Measurements from ENCODE around the gene TRAF7. TPM values are rescaled to one million over a fixed set of nuclear protein-coding genes. Genes with fewer than 3 reads are reported as not detected.

The TRAF7 gene
- total RNA-seq, 1 experiment from 2014 or later = 199 TPM

GRCh38 chr16:2143878-2144485, 11.6 kb upstream of the TRAF7 start:
- POLR2A ChIA-PET (ENCODE audit: unreplicated experiment) = interaction anchor here (0.7 kb wide), 1 partner anchor 453 kb away, joined by 6 read pairs; no protein-coding TSS in a partner anchor
- intact Hi-C loops (cut with micrococcal nuclease; ENCODE audit: unreplicated experiment) = loop anchor here (5.0 to 10.0 kb wide), 2 partner anchors 162 to 279 kb away; partner anchors contain the start of genes GFER and NOXO1
- BruUV-seq (replicated peaks) = no TSS peak

GRCh38 chr16:2145843-2146242, 9.7 kb upstream of the TRAF7 start:
- no peak overlapping the region for H3K27ac ChIP-seq
- H3F3A ChIP-seq (ENCODE audit: insufficient read depth, low read depth) = peaks cover 33% of the 10 kb centered on the region
- no peaks in the 10 kb centered on the region for H3K36me3 ChIP-seq (ENCODE audit: low read depth)
- H4K20me1 ChIP-seq (ENCODE audit: insufficient read depth) = peaks cover 12% of the 10 kb centered on the region
- POLR2A ChIA-PET (ENCODE audit: unreplicated experiment) = interaction anchor here (1.0 kb wide), 1 partner anchor 537 kb away, joined by 4 read pairs; the partner anchor contains the start of gene KCTD5
- no peak for DNase-seq
- no peak overlapping the region for H3K4me3 ChIP-seq
- no peak for TF ChIP-seq CTCF (conservative IDR thresholded peaks at IDR 0.05)
- no peak for TF ChIP-seq EZH2 (IDR thresholded peaks at IDR 0.05; ENCODE audit: low read depth)
- intact Hi-C loops (cut with micrococcal nuclease; ENCODE audit: unreplicated experiment) = loop anchor here (5.0 to 10.0 kb wide), 2 partner anchors 54 to 281 kb away; no protein-coding TSS in a partner anchor
- no peaks in the 10 kb centered on the region for H3K9me3 ChIP-seq (ENCODE audit: insufficient read depth, low read depth)
- H3K27me3 ChIP-seq (ENCODE audit: insufficient read depth, low read depth) = no peaks in the 10 kb centered on the region
- H3K4me2 ChIP-seq = no peak overlapping the region
- peaks cover 4% of the 10 kb centered on the region; the same call in 1 of the 2 replicates for H3K79me2 ChIP-seq (ENCODE audit: low read depth)
- no peak overlapping the region for H2AFZ ChIP-seq
- H3K9me2 ChIP-seq (ENCODE audit: insufficient read depth) = no peaks in the 10 kb centered on the region
- no TSS peak for BruUV-seq (replicated peaks)
- CTCF ChIA-PET = interaction anchor here (0.6 to 1.6 kb wide), 5 partner anchors 10 to 191 kb away, joined by 3 to 4 read pairs (median 3); partner anchors contain the start of gene PKD1
- H3K4me1 ChIP-seq (replicated peaks; ENCODE audit: insufficient read depth) = peaks cover 15% of the 10 kb centered on the region

More at GRCh38 chr16:2143878-2144485, 11.6 kb upstream of the TRAF7 start:
- Histone ChIP-seq H3K4me2 (no peak overlapping the region), H4K20me1 (ENCODE audit: insufficient read depth) (no peaks in the 10 kb centered on the region), H3K36me3 (ENCODE audit: low read depth) (no peaks in the 10 kb centered on the region), H3K79me2 (ENCODE audit: low read depth) (no peaks in the 10 kb centered on the region), H3K4me3 (no peak overlapping the region), H3F3A (ENCODE audit: insufficient read depth, low read depth) (peaks cover 20% of the 10 kb centered on the region), H3K27ac (no peak overlapping the region), H3K9me3 (ENCODE audit: insufficient read depth, low read depth) (no peaks in the 10 kb centered on the region), H2AFZ (no peak overlapping the region), H3K4me1 (replicated peaks; ENCODE audit: insufficient read depth) (peaks cover 13% of the 10 kb centered on the region), H3K27me3 (ENCODE audit: insufficient read depth, low read depth) (no peaks in the 10 kb centered on the region), H3K9me2 (ENCODE audit: insufficient read depth) (no peaks in the 10 kb centered on the region)
- DNase-seq = no peak
- CTCF ChIA-PET = no interaction called here
- TF ChIP-seq CTCF (conservative IDR thresholded peaks at IDR 0.05) (no peak), EZH2 (IDR thresholded peaks at IDR 0.05; ENCODE audit: low read depth) (no peak)

GRCh38 chr16:2147378-2147777, 8.2 kb upstream of the TRAF7 start:
- Histone ChIP-seq H2AFZ (no peak overlapping the region), H3F3A (ENCODE audit: insufficient read depth, low read depth) (peaks cover 39% of the 10 kb centered on the region), H4K20me1 (ENCODE audit: insufficient read depth) (peaks cover 28% of the 10 kb centered on the region), H3K36me3 (ENCODE audit: low read depth) (peaks cover 4% of the 10 kb centered on the region; the same call in 1 of the 2 replicates), H3K79me2 (ENCODE audit: low read depth) (peaks cover 19% of the 10 kb centered on the region), H3K4me2 (peak overlapping the region; percentile 77), H3K9me3 (ENCODE audit: insufficient read depth, low read depth) (no peaks in the 10 kb centered on the region), H3K4me1 (replicated peaks; ENCODE audit: insufficient read depth) (peaks cover 31% of the 10 kb centered on the region), H3K27me3 (ENCODE audit: insufficient read depth, low read depth) (no peaks in the 10 kb centered on the region), H3K4me3 (no peak overlapping the region), H3K9me2 (ENCODE audit: insufficient read depth) (no peaks in the 10 kb centered on the region), H3K27ac (no peak overlapping the region)
- no TSS peak for BruUV-seq (replicated peaks)
- no peak for DNase-seq
- CTCF ChIA-PET = interaction anchor here (0.5 to 0.9 kb wide), 3 partner anchors 102 to 152 kb away, joined by 3 to 5 read pairs (median 4); no protein-coding TSS in a partner anchor
- TF ChIP-seq EZH2 (IDR thresholded peaks at IDR 0.05; ENCODE audit: low read depth) (no peak), CTCF (conservative IDR thresholded peaks at IDR 0.05) (no peak)
- intact Hi-C loops (cut with micrococcal nuclease; ENCODE audit: unreplicated experiment) = loop anchor here (5.0 to 10.0 kb wide), 2 partner anchors 55 to 283 kb away; no protein-coding TSS in a partner anchor
- POLR2A ChIA-PET (ENCODE audit: unreplicated experiment) = interaction anchor here (0.5 to 0.8 kb wide), 3 partner anchors 9 to 183 kb away, joined by 3 to 5 read pairs (median 4); partner anchors contain the start of gene RPS2

Data from PC-9 (cell line).